ENCODE measurements around the gene POLR3GL.
A peak's percentile ranks its signal among the peaks of the same experiment; 100 is the strongest.

The POLR3GL gene

GRCh38 chr1:145964328-145965118 lies at the start of gene POLR3GL, which contains the start of gene ANKRD34A:
TSS of gene POLR3GL (plus strand) at chr1:145964690. CDS start at chr1:145974866, 10,176 bp downstream.
TSS of gene ANKRD34A (minus strand) at chr1:145964575. CDS start at chr1:145961759, 2,816 bp downstream.
- TF ChIP-seq YY1 (IDR thresholded peaks at IDR 0.05; ENCODE audit: low read depth), result peak; percentile 11; the same call in 1 of the 2 replicates
- TF ChIP-seq FOXM1 (IDR thresholded peaks at IDR 0.05; ENCODE audit: borderline replicate concordance, low read depth), result no peak
- TF ChIP-seq TAF1 (IDR thresholded peaks at IDR 0.05; ENCODE audit: low read depth), result peak; percentile 53; the same call in 1 of the 2 replicates
- no peak for TF ChIP-seq USF1 (IDR thresholded peaks at IDR 0.05)
- no peak for TF ChIP-seq TEAD4 (IDR thresholded peaks at IDR 0.05)
- TF ChIP-seq MAX (IDR thresholded peaks at IDR 0.05), result 0 out of 2 replicates have a peak, but pooled peaks have one; percentile 22

- TF ChIP-seq CREB1 (IDR thresholded peaks at IDR 0.05; ENCODE audit: low read depth) (no peak), FOXM1 (IDR thresholded peaks at IDR 0.05; ENCODE audit: borderline replicate concordance, low read depth) (no peak), REST (IDR thresholded peaks at IDR 0.05; ENCODE audit: low read depth) (no peak), EGR1 (IDR thresholded peaks at IDR 0.05) (no peak), TCF12 (IDR thresholded peaks at IDR 0.05; ENCODE audit: low read depth) (no peak), MAX (IDR thresholded peaks at IDR 0.05) (no peak), ZBTB7A (IDR thresholded peaks at IDR 0.05; ENCODE audit: low read depth) (no peak), TEAD4 (IDR thresholded peaks at IDR 0.05) (no peak), EP300 (IDR thresholded peaks at IDR 0.05; ENCODE audit: borderline replicate concordance) (no peak), TAF1 (IDR thresholded peaks at IDR 0.05; ENCODE audit: low read depth) (no peak), NFIC (IDR thresholded peaks at IDR 0.05) (no peak), YY1 (IDR thresholded peaks at IDR 0.05; ENCODE audit: low read depth) (no peak), CEBPB (IDR thresholded peaks at IDR 0.05) (no peak), USF1 (IDR thresholded peaks at IDR 0.05) (no peak), RAD21 (IDR thresholded peaks at IDR 0.05; ENCODE audit: low read depth) (no peak)
These were observed 47.7 kb upstream of the POLR3GL start for GRCh38 chr1:145916745-145917144.

GRCh38 chr1:145917595-145917994 lies 46.9 kb upstream of the POLR3GL start:
- TF ChIP-seq CEBPB (IDR thresholded peaks at IDR 0.05) (no peak), RAD21 (IDR thresholded peaks at IDR 0.05; ENCODE audit: low read depth) (no peak)

- TF ChIP-seq EGR1 (IDR thresholded peaks at IDR 0.05), result no peak
- no peak for TF ChIP-seq USF1 (IDR thresholded peaks at IDR 0.05)
- TF ChIP-seq TCF12 (IDR thresholded peaks at IDR 0.05; ENCODE audit: low read depth), result peak; percentile 58; the same call in 1 of the 2 replicates
- TF ChIP-seq YY1 (IDR thresholded peaks at IDR 0.05; ENCODE audit: low read depth), result peak; percentile 88
- peak; percentile 94 for TF ChIP-seq TAF1 (IDR thresholded peaks at IDR 0.05; ENCODE audit: low read depth)
- peak; percentile 67; the same call in 1 of the 2 replicates for TF ChIP-seq MAX (IDR thresholded peaks at IDR 0.05)
- TF ChIP-seq CREB1 (IDR thresholded peaks at IDR 0.05; ENCODE audit: low read depth), result peak; percentile 29; the same call in 1 of the 2 replicates
- TF ChIP-seq TEAD4 (IDR thresholded peaks at IDR 0.05), result 0 out of 2 replicates have a peak, but pooled peaks have one; percentile 4
These were observed 46.1 kb upstream of the POLR3GL start, which contains the start of gene PEX11B for GRCh38 chr1:145918144-145918991. TSS of gene PEX11B (minus strand) at chr1:145918717. CDS start at chr1:145918688, 29 bp downstream.

GRCh38 chr1:145918992-145919939 lies 45.2 kb upstream of the POLR3GL start:
- TF ChIP-seq ZBTB7A (IDR thresholded peaks at IDR 0.05; ENCODE audit: low read depth), result no peak
- TF ChIP-seq NFIC (IDR thresholded peaks at IDR 0.05), result peak; percentile 37; the same call in 1 of the 2 replicates
- no peak for TF ChIP-seq CEBPB (IDR thresholded peaks at IDR 0.05)
- no peak for TF ChIP-seq TEAD4 (IDR thresholded peaks at IDR 0.05)
- TF ChIP-seq USF1 (IDR thresholded peaks at IDR 0.05), result no peak
- no peak for TF ChIP-seq TCF12 (IDR thresholded peaks at IDR 0.05; ENCODE audit: low read depth)
- TF ChIP-seq FOXM1 (IDR thresholded peaks at IDR 0.05; ENCODE audit: borderline replicate concordance, low read depth), result no peak
- TF ChIP-seq REST (IDR thresholded peaks at IDR 0.05; ENCODE audit: low read depth), result no peak
- TF ChIP-seq YY1 (IDR thresholded peaks at IDR 0.05; ENCODE audit: low read depth), result peak; percentile 41; the same call in 1 of the 2 replicates
- TF ChIP-seq TAF1 (IDR thresholded peaks at IDR 0.05; ENCODE audit: low read depth), result no peak; the same call in 1 of the 2 replicates
- peak; percentile 22; the same call in 1 of the 2 replicates for TF ChIP-seq MAX (IDR thresholded peaks at IDR 0.05)
